ENCODE results near the gene OR52D1.

The OR52D1 gene

DNA sequence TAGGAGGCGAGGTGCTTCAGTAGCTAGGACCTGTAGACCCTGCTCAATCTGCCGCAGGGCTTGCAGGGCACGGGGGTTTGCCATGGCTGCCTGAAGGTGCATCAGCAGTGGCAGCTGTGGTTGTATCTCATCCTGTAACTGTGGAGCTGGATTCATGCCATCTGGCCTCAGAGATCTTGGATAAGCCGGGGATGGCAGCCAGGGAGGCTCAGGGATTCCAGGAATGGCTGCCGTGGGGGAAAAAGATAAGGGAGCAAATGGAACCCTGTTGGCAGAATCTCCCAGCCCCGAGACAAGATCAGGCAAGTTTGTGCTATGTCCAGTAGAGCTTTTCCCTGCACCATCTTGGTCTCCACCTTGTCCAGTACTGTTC, 19.4 kb downstream of the OR52D1 start:
- no peak for TF ChIP-seq CTCF (IDR thresholded peaks at IDR 0.05; ENCODE audit: low read depth, low read length, missing control alignments)
- DNase-seq (ENCODE audit: extremely low read depth, low read depth) = no peak
- H3K4me3 ChIP-seq (replicated peaks; ENCODE audit: low read depth, low read length) = no peak overlapping the region

GRCh38 chr11:5508605-5509004, 20.1 kb downstream of the OR52D1 start:
- TF ChIP-seq CTCF (IDR thresholded peaks at IDR 0.05; ENCODE audit: low read depth, low read length, missing control alignments) = no peak
- no peak for DNase-seq (ENCODE audit: extremely low read depth, low read depth)
- no peak overlapping the region for H3K4me3 ChIP-seq (replicated peaks; ENCODE audit: low read depth, low read length)

DNA sequence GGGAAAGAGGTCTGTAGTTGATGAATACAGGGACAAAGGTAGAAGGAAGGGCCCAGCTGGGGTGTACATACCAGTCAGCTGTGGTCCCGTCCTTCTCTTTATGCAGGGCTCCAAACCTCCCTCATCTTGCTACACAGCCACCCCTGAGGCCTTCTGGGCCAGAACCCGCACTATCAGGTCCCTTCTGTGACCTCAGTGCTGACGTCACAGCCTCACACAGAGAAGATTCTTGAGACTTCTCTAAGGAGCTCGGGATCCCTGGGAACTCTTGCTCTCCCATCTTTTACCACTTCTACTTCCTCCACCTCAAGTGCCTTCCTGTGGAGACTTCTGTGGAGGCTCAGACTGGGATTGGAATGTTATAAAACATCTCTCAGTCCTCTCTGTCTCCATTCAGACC, 21.3 kb downstream of the OR52D1 start, which contains the start of gene UBQLN3:
UBQLN3 (minus strand) TSS at position 155 of the 400 bp plus-strand sequence. CDS start 399 bp downstream, outside the sequence.
- H3K4me3 ChIP-seq (replicated peaks; ENCODE audit: low read depth, low read length) = no peak within 1 kb of the TSS
- DNase-seq (ENCODE audit: extremely low read depth, low read depth) = no peak
- no peak for TF ChIP-seq CTCF (IDR thresholded peaks at IDR 0.05; ENCODE audit: low read depth, low read length, missing control alignments)

DNA sequence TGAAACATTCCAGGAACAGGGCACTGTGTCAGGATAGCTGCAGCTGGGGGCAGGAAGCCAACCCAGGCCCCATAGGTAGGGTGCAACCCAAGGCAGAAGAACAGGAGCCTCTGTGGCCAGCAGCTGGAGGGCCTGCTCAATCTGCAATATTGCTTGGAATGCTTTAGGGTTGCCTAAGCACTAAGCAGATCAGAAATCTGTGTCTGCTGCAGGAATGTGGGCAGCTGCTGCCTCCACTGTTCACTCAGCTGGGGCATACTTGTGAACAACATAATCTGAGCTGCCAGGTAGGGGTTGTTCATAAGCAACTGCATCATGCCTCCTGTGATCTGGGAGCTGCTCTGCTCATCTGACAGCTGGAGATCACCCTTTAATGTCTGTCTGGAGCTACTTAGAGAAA, 26.4 kb downstream of the OR52D1 start:
- H3K4me3 ChIP-seq (replicated peaks; ENCODE audit: low read depth, low read length) = no peak overlapping the region
- no peak for TF ChIP-seq CTCF (IDR thresholded peaks at IDR 0.05; ENCODE audit: low read depth, low read length, missing control alignments)
- DNase-seq (ENCODE audit: extremely low read depth, low read depth) = no peak

- TF ChIP-seq CTCF (IDR thresholded peaks at IDR 0.05; ENCODE audit: low read depth, low read length, missing control alignments) = no peak
- H3K4me3 ChIP-seq (replicated peaks; ENCODE audit: low read depth, low read length) = no peak within 1 kb of the TSS
- no peak for DNase-seq (ENCODE audit: extremely low read depth, low read depth)
Observed at GRCh38 chr11:5516599-5516998, 28.1 kb downstream of the OR52D1 start, which contains the start of gene UBQLNL. Gene UBQLNL, minus strand, starts transcription at chr11:5516699. Its CDS starts 258 bp downstream, at chr11:5516441.

DNA sequence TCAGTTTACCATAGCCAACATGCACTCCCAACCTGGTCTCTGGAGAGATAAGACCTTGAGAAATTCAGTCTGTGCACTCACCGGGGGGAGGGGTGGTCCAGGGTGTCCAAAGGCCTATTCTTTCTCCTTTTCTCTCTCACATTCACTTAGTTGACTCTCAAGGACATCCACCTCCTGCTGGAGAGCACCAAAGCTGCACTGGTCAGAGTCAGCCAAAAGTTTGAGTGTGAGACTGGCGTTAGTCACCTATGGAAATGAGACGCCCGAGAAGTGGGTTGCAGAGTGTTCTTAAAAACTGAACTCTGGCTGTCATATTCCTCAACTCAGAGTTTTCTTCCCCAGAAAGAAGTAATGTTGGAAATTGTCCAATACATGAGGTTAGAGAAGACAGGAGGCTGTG, 33.1 kb downstream of the OR52D1 start:
- DNase-seq (ENCODE audit: extremely low read depth, low read depth) = no peak
- H3K4me3 ChIP-seq (replicated peaks; ENCODE audit: low read depth, low read length) = no peak overlapping the region
- no peak for TF ChIP-seq CTCF (IDR thresholded peaks at IDR 0.05; ENCODE audit: low read depth, low read length, missing control alignments)

- no peak for DNase-seq (ENCODE audit: extremely low read depth, low read depth)
- H3K4me3 ChIP-seq (replicated peaks; ENCODE audit: low read depth, low read length) = no peak overlapping the region
- TF ChIP-seq CTCF (IDR thresholded peaks at IDR 0.05; ENCODE audit: low read depth, low read length, missing control alignments) = no peak
Observed at GRCh38 chr11:5522308-5522707, 33.8 kb downstream of the OR52D1 start.
